ENCODE results near the gene KBTBD12.
"Not testable (repeated sequence)": the region's sequence is repeated elsewhere in the genome, so short reads cannot be mapped to it uniquely, and the experiment has no call there.

The KBTBD12 gene, protein sequence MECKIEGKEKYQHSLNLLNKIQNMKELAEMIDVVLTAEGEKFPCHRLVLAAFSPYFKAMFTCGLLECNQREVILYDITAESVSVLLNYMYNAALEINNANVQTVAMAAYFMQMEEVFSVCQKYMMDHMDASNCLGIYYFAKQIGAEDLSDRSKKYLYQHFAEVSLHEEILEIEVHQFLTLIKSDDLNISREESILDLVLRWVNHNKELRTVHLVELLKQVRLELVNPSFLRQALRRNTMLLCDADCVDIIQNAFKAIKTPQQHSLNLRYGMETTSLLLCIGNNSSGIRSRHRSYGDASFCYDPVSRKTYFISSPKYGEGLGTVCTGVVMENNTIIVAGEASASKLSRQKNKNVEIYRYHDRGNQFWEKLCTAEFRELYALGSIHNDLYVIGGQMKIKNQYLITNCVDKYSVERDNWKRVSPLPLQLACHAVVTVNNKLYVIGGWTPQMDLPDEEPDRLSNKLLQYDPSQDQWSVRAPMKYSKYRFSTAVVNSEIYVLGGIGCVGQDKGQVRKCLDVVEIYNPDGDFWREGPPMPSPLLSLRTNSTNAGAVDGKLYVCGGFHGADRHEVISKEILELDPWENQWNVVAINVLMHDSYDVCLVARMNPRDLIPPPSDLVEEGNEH

DNA sequence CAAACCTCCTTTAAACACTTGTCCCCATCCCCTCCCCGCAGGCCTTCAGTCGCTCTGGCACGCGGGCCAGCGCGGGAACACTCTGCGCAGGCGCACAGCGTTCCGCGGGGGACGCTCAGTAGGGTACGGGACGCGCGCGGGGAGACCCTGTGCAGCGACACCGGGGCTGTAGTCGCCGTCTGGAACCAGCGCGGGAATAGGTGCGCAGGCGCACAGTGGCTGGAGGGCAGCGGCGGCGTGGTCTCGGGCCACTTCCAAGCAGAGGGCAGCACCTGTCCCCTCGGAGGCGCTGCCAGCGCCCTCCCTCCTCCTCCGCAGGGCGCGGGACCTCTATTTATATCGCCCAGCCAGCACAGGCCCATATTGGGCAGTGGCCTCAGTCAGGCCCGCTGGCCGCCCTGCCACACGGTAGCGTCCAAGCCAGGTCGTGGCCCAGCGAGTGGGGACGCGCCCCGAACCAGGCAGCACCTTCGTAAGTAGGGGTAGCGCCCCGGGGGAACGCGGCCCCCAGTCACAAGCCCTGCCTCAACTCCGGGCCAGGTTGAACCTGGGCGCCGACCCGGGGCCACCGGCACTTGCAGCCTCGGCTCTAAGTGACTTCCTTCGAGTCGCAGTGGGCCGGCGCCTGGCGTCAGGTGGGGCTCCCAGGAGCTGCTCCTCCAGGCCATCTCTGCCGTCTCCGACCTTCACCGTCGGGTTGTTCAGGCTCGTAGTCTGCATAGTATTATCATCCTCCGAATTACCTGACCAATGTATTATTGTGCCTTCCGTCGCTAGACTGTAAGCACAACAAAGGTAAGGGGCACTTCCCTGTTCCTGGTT lies at the start of gene KBTBD12:
Gene KBTBD12 (plus strand): TSS at position 118 of the 822 bp plus-strand sequence. CDS start 7,830 bp downstream, outside the sequence.
- no peak for DNase-seq

GRCh38 chr3:127865941-127866340 lies 49.1 kb upstream of the KBTBD12 start:
- no peak for DNase-seq

DNA sequence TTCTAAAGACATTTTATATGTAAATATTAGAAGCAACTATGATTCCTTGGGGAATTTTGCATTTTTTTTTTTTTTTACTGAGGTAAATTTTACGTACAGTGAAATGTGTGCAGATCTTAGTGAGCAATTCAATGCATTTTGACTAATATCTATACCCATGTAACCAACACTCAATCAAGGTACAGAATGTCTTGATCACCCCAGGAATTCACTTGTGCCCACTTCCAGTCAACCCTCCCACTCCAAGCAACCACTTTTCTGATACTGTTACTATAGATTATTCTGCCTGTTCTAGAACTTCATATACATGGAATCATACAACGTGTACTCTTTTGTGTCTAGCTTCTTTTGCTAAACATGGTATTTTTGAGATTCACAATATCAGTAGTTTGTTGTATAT lies 47.6 kb upstream of the KBTBD12 start:
- DNase-seq = no peak

DNA sequence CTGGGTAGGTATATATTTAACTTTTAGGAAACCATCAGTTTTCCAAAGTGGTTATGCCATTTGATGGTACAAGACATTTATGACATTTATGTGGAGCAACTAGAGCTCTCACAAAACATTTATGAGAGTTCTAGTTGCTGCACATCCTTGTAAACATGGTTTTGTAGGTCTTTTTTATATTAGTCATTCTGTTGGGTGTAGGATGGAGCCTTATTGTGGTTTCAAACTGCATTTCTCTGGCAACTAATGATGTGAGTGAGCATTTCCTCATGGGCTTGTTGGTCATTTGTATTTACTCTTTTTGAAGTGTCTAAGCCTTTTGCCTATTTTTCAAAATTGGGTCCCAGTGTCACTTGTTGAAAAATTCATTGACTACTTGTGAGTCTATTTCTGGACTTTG lies 47.0 kb upstream of the KBTBD12 start:
- DNase-seq = no peak

GRCh38 chr3:127870156-127870555 lies 44.9 kb upstream of the KBTBD12 start:
- DNase-seq = no peak

DNA sequence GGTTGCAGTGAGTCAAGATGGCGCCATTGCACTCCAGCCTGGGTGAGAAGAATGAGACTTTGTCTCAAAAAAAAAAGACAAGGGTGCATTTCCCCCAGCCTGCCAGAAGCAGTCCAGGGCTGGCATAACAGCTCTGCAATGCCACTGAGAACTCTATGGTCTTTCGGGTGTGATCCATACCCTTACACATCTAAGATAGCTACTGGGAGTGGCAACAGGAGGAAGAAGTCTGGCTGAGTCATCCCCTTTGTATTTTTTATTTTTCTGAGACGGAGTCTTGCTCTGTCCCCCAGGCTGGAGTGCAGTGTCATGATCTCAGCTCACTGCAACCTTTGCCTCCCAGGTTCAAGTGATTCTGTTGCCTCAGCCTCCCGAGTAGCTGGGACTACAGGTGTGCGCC lies 40.9 kb upstream of the KBTBD12 start:
- not testable (repeated sequence) for DNase-seq

DNA sequence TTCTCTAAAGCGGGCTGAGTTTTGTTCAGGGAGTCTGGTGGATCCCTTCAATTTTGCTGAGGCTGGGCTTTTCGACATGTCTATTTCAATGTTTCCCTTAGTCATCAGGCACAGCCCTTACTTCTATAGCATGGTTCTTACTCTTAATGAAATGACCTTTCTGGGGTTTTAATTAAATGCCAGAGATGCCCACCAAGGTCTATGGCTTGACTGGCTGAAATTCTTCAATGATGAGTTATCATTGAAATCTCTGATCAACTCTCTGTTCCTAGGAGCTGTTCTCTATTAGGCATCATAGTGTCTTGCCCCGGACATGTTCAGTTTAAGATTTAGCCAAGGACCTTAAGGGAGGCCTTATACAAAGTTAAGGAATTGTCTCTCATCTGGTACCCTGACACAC lies 33.4 kb upstream of the KBTBD12 start:
- no peak for DNase-seq

DNA sequence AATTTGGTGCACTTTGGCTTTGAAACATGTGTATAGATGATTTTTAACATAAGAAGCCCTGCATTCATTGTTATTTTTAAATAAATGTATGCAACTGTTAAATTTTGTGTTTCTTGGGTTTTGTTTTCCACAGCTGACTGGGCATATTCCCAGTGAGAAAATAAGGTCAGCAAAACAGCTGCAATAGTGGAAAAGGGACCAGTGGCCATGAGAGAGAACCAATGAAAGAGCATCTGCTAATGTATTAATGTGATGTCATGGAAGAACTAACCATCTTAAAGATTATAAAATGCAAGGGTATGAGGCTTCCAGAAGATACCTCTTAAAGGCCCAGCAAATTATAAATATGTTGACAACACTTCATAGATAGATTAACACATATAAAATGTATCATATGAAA lies 31.0 kb upstream of the KBTBD12 start:
- no peak for DNase-seq

- DNase-seq = no peak
Measured at GRCh38 chr3:127886231-127886955, 28.6 kb upstream of the KBTBD12 start.

- no peak for DNase-seq
Measured at GRCh38 chr3:127886956-127887231, 28.1 kb upstream of the KBTBD12 start.

- no peak for DNase-seq
Measured at GRCh38 chr3:127887321-127887720, 27.7 kb upstream of the KBTBD12 start.

GRCh38 chr3:127888156-127888555 lies 26.9 kb upstream of the KBTBD12 start:
- DNase-seq = no peak

DNA sequence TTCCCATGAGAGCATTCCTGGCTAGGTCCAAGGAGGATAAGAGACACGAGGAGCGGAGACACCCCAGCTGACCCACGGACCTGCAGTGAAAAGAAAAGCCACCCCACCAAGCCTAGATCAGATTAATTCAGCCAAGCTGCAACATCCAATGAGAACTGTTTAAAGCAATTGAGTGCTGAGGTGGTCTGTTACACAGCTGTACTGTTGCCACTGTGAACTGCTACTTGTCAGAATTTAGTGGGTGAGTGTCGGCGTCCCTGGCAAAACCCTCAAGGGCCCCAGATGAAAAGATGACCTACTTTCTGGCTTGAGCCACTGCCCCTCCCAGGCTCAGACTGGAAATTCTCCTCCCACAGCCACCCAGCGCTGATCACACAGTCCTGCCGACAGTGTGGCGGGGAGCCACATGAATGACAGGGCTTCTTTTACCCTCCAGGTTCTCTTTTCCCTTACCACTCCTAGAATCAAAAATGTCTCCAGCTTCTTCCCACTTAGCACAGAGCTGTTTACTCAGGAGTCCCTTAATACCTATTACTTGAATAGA lies 26.4 kb upstream of the KBTBD12 start:
- no peak for DNase-seq

GRCh38 chr3:127889461-127889863 lies 25.6 kb upstream of the KBTBD12 start:
- no peak for DNase-seq

DNA sequence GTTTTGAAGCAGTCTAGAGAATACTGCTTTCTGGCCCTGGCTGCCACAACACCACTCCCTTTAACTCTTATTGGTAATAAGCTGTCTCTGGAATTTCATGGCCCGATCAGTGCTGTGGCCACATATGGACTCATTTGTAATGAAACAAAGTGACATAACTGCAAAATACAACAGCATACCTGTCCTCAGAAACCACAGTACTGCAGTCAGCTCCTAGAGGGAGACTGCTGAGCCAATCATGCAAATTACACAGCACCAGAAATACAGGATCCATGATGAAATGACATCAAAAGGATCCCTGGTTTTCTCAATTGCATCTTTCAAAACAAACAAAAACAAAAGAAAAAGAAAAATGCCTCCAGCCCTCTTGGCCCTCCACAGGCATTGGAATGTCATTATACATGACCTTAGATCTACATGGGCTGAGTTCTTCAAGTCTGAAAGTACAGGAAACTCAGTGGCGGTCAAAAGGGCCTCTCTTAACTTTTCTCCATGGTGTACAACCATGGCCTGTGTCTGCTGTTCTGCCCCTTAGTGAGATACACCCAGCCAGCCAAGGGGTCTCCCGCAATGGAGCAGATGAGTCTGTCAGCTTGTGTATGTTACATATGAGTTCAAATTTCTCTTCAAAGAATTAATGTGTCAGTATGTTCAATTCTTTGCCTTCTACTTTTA lies 24.9 kb upstream of the KBTBD12 start:
- DNase-seq = no peak

- not testable (repeated sequence) for DNase-seq
Measured at GRCh38 chr3:127890651-127891290, 24.3 kb upstream of the KBTBD12 start.

- no peak for DNase-seq
Measured at GRCh38 chr3:127894481-127894880, 20.6 kb upstream of the KBTBD12 start.

DNA sequence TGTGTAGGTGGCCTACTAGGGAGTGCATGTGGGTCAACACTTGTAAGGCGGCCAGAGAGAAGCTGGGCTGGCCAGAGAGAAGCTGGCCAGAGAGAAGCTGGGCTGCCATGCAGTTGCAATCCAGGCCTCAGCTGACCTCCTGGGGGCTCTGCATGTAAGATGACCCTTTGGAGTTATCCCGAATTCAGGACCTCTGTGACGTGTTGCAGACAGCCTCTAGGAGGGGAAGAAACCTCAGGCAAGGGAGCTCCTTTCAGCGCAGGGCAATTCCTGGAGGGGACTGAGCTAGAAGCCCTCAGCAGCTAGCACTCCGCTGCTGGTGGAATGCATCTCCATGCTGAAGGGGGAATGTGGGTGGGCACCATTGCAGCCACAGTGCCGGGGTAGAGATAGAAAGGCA lies 15.8 kb upstream of the KBTBD12 start:
- no peak for DNase-seq

DNA sequence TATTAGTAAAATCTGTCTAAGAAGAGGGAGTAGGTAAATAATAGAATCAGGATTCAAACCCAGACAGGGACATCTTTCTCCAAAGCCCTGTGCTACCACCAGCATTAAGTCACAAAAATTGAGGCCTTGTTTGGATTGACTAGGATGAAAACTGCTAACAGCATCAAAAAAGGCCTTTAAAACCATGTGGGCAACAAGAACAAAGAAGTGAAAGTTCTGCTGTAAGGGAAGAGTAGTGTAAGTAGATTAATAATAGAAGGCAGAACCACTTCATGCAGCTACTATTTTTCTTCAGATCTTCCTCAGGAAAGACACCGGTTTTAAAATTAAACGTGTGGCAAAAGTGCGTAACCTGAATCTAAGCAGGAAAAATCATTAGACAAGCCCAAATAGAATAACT lies 15.3 kb upstream of the KBTBD12 start:
- DNase-seq = no peak

DNA sequence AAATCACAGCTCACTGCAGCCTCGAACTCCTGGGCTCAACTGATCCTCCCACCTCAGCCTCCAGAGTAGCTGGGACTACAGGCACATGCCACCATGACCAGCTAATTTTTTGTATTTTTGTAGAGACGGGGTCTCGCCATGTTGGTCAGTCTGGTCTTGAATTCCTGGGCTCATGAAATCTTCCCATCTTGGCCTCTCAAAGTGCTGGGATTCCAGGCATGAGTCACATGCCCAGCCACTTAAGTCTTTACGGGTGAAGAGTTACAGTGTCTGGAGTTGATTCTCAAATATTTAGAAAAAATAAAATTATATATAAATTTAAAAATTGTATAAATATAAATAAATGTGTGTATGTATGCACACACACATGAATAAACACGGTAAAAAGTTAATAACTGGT lies 14.5 kb upstream of the KBTBD12 start:
- no peak for DNase-seq

DNA sequence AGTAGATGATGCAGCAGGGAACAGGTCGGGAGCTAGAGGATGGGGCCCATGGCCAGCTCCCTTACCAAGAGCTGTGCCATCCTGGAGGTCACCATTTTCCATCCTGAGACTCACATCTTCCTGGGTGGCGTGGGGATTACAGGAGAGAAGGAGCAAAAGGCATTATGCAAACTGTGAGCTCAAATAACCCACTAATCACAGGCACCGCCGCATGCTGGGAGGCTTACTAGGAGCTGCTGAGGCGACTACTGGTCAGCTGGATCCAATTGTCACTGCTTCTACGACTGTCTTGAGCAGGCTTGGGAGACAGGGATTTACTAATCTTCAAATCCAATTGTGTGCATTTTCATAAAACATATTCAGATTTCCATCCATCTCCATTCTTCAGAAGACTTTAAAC lies 12.5 kb upstream of the KBTBD12 start:
- no peak for DNase-seq
